IgD-negative memory B cell (primary cell): ENCODE results near the gene CTNNAL1. TPM values are rescaled to one million over a fixed set of nuclear protein-coding genes. Genes with fewer than 3 reads are reported as not detected.
"Not testable (repeated sequence)": the region's sequence is repeated elsewhere in the genome, so short reads cannot be mapped to it uniquely, and the experiment has no call there.

Experiments used
- H3K27ac Mint-ChIP-seq, 3 donors: one replicate each; pipeline ENCODE4 v1.8.0; 2020 to 2022; ENCODE audit warnings: mild to moderate bottlenecking in 3 of 3, mixed read lengths in 3 of 3, moderate library complexity in 1 of 3
- H3K27me3 Mint-ChIP-seq: one replicate; pipeline ENCODE4 v1.8.0; 2021; ENCODE audit warnings: mixed read lengths
- H3K36me3 Mint-ChIP-seq: one replicate; pipeline ENCODE4 v1.8.0; 2020; ENCODE audit warnings: mild to moderate bottlenecking, mixed read lengths
- H3K4me1 Mint-ChIP-seq, 3 donors: one replicate each; pipeline ENCODE4 v1.8.0; 2020 to 2022; ENCODE audit warnings: mixed read lengths in 3 of 3, mild to moderate bottlenecking in 1 of 3
- H3K4me3 Mint-ChIP-seq, 4 donors: one replicate each; pipeline ENCODE4 v1.8.0; 2020 to 2022; ENCODE audit warnings: mild to moderate bottlenecking in 4 of 4, mixed read lengths in 4 of 4, moderate library complexity in 3 of 4
- H3K9me3 Mint-ChIP-seq, 3 donors: one replicate each; pipeline ENCODE4 v1.8.0; 2020 to 2021; ENCODE audit warnings: mixed read lengths in 3 of 3, mild to moderate bottlenecking in 1 of 3
- polyA plus RNA-seq: library from polyadenylated mRNA; unstranded; fragments of 300-500 nt; fragmentation: Illumina TruSeq; gene quantifications from one replicate; pipeline ENCODE4 v1.2.3, GENCODE V29; 2021

CTNNAL1 gene
- polyA plus RNA-seq, 1 donor from 2014 or later, result 1.1 TPM

- no peaks in the 10 kb centered on the region for H3K27me3 Mint-ChIP-seq
- H3K4me1 Mint-ChIP-seq, result no peaks in the 10 kb centered on the region
- no peaks in the 10 kb centered on the region for H3K9me3 Mint-ChIP-seq
- H3K27ac Mint-ChIP-seq, result no peak overlapping the region
- no peaks in the 10 kb centered on the region for H3K36me3 Mint-ChIP-seq
- no peak overlapping the region for H3K4me3 Mint-ChIP-seq
Observed at GRCh38 chr9:108950168-108950567, 63.1 kb downstream of the CTNNAL1 start.

DNA sequence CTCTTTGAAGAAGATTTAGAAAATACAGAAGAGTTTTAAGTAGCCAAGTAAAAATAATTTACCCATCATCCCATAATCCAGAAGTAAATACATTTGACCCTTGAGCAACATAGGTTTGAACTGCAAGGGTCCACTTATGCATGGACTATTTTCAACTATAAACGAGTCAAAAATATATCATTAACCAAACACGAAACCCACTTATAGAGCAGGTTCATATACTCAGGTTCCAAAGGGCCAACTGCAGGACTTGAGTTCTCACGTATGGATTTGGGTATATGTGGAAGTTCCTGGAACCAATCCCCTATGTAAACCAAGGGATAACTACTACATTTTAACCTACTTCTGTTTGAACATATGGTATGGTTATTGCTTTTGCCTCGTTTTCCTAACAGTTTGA is 73.3 kb downstream of the CTNNAL1 start:
- no peaks in the 10 kb centered on the region for H3K9me3 Mint-ChIP-seq
- H3K27me3 Mint-ChIP-seq, result no peaks in the 10 kb centered on the region
- peaks cover 8% of the 10 kb centered on the region for H3K36me3 Mint-ChIP-seq
- H3K4me1 Mint-ChIP-seq, result peaks cover 0 to 6% (median 5%) of the 10 kb centered on the region in 3 donors
- no peak overlapping the region for H3K27ac Mint-ChIP-seq
- no peak overlapping the region for H3K4me3 Mint-ChIP-seq

DNA sequence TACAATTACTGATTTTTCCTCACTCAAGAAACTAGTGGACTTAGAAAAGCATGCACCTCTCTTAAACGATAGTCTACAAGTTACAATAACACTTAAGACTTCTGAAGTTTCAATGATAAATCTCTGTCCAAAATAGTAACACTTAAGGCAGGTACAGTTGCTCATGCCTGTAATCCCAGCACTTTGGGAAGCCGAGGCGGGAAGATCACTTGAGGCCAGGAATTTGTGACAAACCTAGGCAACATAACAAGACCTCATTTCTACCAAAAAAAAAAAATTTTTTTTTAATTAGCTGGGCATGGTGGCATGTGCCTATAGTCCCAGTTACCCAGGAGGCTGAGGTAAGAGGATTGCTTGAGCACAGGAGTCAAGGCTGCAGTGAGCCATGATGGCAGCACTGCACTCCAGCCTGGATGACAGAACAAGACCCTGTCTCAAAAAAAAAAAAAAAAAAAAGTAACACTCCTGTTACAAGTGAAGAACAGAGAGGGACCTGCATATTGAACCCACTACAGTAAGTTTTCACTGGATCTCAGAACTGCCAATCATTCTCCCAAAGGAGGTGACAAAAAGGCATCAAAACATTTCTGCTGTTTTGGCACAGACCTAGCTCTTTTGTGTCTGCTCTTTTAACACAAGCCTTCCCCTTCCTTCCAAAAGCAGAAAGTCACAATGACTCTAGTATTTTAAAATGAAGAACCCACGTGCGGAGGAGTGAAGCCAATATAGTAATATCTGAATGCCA is 75.6 kb downstream of the CTNNAL1 start:
- H3K9me3 Mint-ChIP-seq, result no peaks in the 10 kb centered on the region
- H3K27ac Mint-ChIP-seq, result no peak overlapping the region
- H3K4me1 Mint-ChIP-seq, result peaks cover 14 to 19% (median 14%) of the 10 kb centered on the region in 3 donors
- H3K4me3 Mint-ChIP-seq, result peak overlapping the region in 1 of 4 donors; percentile 64
- H3K36me3 Mint-ChIP-seq, result peaks cover 8% of the 10 kb centered on the region
- H3K27me3 Mint-ChIP-seq, result no peaks in the 10 kb centered on the region

- Mint-ChIP-seq H3K4me1 (peaks cover 16 to 26% (median 18%) of the 10 kb centered on the region in 3 donors), H3K9me3 (no peaks in the 10 kb centered on the region), H3K27ac (peak within 1 kb of the TSS; percentile 81 to 99 (median 96)), H3K4me3 (peak within 1 kb of the TSS; percentile 98 to 100 (median 99)), H3K36me3 (peaks cover 5% of the 10 kb centered on the region), H3K27me3 (no peaks in the 10 kb centered on the region)
Observed at GRCh38 chr9:108934323-108934893, 78.9 kb downstream of the CTNNAL1 start, which contains the start of gene ABITRAM. Gene ABITRAM, plus strand, starts transcription at chr9:108934400. Its CDS starts 87 bp downstream, at chr9:108934487.

GRCh38 chr9:108933718-108934322 is 79.5 kb downstream of the CTNNAL1 start, which contains the start of gene ELP1:
Gene ELP1, minus strand, starts transcription at chr9:108934124. Its CDS starts 2,978 bp downstream, at chr9:108931146.
- Mint-ChIP-seq H3K4me1 (peaks cover 16 to 26% (median 18%) of the 10 kb centered on the region in 3 donors), H3K27ac (peak within 1 kb of the TSS; percentile 81 to 99 (median 96)), H3K27me3 (no peaks in the 10 kb centered on the region)

GRCh38 chr9:108933231-108933717 is 80.0 kb downstream of the CTNNAL1 start:
- no peaks in the 10 kb centered on the region for H3K9me3 Mint-ChIP-seq
- peaks cover 16 to 26% (median 18%) of the 10 kb centered on the region in 3 donors for H3K4me1 Mint-ChIP-seq
- H3K27ac Mint-ChIP-seq, result peak overlapping the region; percentile 81 to 99 (median 96)
- H3K4me3 Mint-ChIP-seq, result peak overlapping the region; percentile 98 to 100 (median 99)
- peaks cover 6% of the 10 kb centered on the region for H3K36me3 Mint-ChIP-seq
- H3K27me3 Mint-ChIP-seq, result no peaks in the 10 kb centered on the region

More at GRCh38 chr9:108933718-108934322, 79.5 kb downstream of the CTNNAL1 start, which contains the start of gene ELP1:
- H3K36me3 Mint-ChIP-seq, result peaks cover 3% of the 10 kb centered on the region
- peak within 1 kb of the TSS; percentile 98 to 100 (median 99) for H3K4me3 Mint-ChIP-seq
- no peaks in the 10 kb centered on the region for H3K9me3 Mint-ChIP-seq

GRCh38 chr9:108928386-108928785 is 84.9 kb downstream of the CTNNAL1 start:
- Mint-ChIP-seq H3K4me1 (peaks cover 9 to 14% (median 11%) of the 10 kb centered on the region in 3 donors), H3K36me3 (peaks cover 6% of the 10 kb centered on the region), H3K4me3 (no peak overlapping the region), H3K27ac (no peak overlapping the region), H3K27me3 (no peaks in the 10 kb centered on the region), H3K9me3 (no peaks in the 10 kb centered on the region)

GRCh38 chr9:108924466-108924865 is 88.8 kb downstream of the CTNNAL1 start:
- H3K36me3 Mint-ChIP-seq, result peaks cover 8% of the 10 kb centered on the region
- H3K27me3 Mint-ChIP-seq, result no peaks in the 10 kb centered on the region
- H3K4me3 Mint-ChIP-seq, result no peak overlapping the region
- H3K9me3 Mint-ChIP-seq, result no peaks in the 10 kb centered on the region
- H3K27ac Mint-ChIP-seq, result no peak overlapping the region
- no peaks in the 10 kb centered on the region for H3K4me1 Mint-ChIP-seq

DNA sequence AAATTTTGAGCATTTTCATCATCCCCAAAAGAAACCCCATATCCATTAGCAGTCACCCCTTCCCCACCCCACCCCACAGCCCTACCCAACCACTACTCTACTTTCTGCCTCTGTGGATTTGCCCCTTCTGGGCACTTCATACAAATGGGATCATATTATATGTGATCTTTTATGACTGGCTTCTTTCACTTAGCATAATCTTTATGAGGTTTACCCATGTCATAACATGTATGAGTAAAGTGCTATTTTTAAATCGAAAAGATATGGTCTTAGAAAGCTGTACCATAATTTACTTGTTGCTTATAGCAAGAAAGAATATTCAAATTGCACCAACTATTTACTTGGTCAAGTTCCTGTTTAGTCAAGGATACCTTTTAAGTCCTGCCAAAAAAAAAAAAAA is 92.1 kb downstream of the CTNNAL1 start:
- Mint-ChIP-seq H3K4me1 (no peaks in the 10 kb centered on the region), H3K4me3 (no peak overlapping the region), H3K9me3 (no peaks in the 10 kb centered on the region), H3K36me3 (peaks cover 14% of the 10 kb centered on the region), H3K27ac (no peak overlapping the region), H3K27me3 (no peaks in the 10 kb centered on the region)

GRCh38 chr9:108920401-108920800 is 92.9 kb downstream of the CTNNAL1 start:
- not testable (repeated sequence) for H3K9me3 Mint-ChIP-seq, H3K27ac Mint-ChIP-seq, H3K27me3 Mint-ChIP-seq, H3K4me1 Mint-ChIP-seq, H3K4me3 Mint-ChIP-seq
- H3K36me3 Mint-ChIP-seq, result peaks cover 14% of the 10 kb centered on the region

- no peak overlapping the region for H3K27ac Mint-ChIP-seq
- H3K4me1 Mint-ChIP-seq, result peaks cover 0 to 2% (median 0%) of the 10 kb centered on the region in 3 donors
- H3K27me3 Mint-ChIP-seq, result no peaks in the 10 kb centered on the region
- H3K9me3 Mint-ChIP-seq, result no peaks in the 10 kb centered on the region
- no peak overlapping the region for H3K4me3 Mint-ChIP-seq
- peaks cover 14% of the 10 kb centered on the region for H3K36me3 Mint-ChIP-seq
Observed at GRCh38 chr9:108919517-108919916, 93.8 kb downstream of the CTNNAL1 start.

GRCh38 chr9:108913391-108913790 is 99.9 kb downstream of the CTNNAL1 start:
- H3K27me3 Mint-ChIP-seq, result no peaks in the 10 kb centered on the region
- peaks cover 15% of the 10 kb centered on the region for H3K36me3 Mint-ChIP-seq
- H3K4me3 Mint-ChIP-seq, result no peak overlapping the region
- no peak overlapping the region for H3K27ac Mint-ChIP-seq
- H3K4me1 Mint-ChIP-seq, result peaks cover 0 to 4% (median 0%) of the 10 kb centered on the region in 3 donors
- H3K9me3 Mint-ChIP-seq, result no peaks in the 10 kb centered on the region

GRCh38 chr9:108911820-108912219 is 101.5 kb downstream of the CTNNAL1 start:
- Mint-ChIP-seq H3K27ac (no peak overlapping the region), H3K4me1 (peaks cover 0 to 5% (median 0%) of the 10 kb centered on the region in 3 donors), H3K4me3 (no peak overlapping the region), H3K9me3 (no peaks in the 10 kb centered on the region), H3K27me3 (no peaks in the 10 kb centered on the region), H3K36me3 (peaks cover 20% of the 10 kb centered on the region)

DNA sequence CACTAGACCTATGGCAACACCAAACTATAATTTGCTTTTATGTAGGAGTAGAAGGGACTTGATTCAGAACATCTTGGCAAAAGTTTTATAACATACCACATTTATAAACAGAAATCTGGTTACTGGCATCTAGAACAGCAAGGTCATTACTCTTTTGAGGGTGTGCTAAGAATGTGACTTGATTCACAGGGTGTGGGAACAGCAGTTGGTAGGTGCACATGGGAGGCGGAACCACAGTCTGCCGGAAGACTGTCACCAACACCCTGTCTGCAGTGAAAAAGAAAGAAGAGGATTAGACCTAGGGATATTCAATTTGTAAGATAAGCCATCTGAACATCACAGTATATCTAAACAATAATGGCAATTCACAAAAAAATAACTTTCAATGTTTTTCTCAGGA is 102.4 kb downstream of the CTNNAL1 start:
- Mint-ChIP-seq H3K4me1 (peaks cover 0 to 5% (median 0%) of the 10 kb centered on the region in 3 donors), H3K4me3 (no peak overlapping the region), H3K36me3 (peaks cover 18% of the 10 kb centered on the region), H3K27ac (peak overlapping the region in 1 of 3 donors; percentile 37), H3K9me3 (no peaks in the 10 kb centered on the region), H3K27me3 (no peaks in the 10 kb centered on the region)

DNA sequence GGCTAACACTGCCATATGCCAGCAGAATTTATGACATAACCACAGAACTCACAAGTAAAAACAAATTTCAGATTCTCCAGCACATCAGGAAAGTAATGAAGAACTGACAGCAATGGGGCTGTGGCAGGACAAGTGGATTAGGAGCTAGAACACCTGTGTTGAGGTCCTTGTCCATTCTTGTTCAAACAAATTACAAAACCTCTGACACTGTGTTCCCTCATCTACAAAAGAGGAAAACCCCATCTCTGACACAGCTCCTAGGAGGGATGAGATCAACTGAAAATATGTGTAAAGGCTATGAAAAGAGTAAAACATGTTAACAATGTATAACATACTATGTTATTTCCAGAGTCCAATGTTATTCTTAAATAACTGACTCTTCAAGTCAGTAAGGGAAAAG is 102.9 kb downstream of the CTNNAL1 start:
- H3K9me3 Mint-ChIP-seq, result no peaks in the 10 kb centered on the region
- H3K27ac Mint-ChIP-seq, result no peak overlapping the region
- no peak overlapping the region for H3K4me3 Mint-ChIP-seq
- H3K4me1 Mint-ChIP-seq, result peaks cover 0 to 5% (median 0%) of the 10 kb centered on the region in 3 donors
- H3K27me3 Mint-ChIP-seq, result no peaks in the 10 kb centered on the region
- H3K36me3 Mint-ChIP-seq, result peaks cover 18% of the 10 kb centered on the region
